Fibroblast of lung (primary cell): ENCODE results near the gene ZNF792.

ENCODE experiments used
- CTCF ChIP-seq, 2 donors: IDR thresholded peaks in 1 of 2; conservative IDR thresholded peaks in 1 of 2; 1 replicate in 1 of 2; 2 replicates in 1 of 2; pipeline ENCODE4 v1.5.1; 2011 to 2012; ENCODE audit warnings: low read length in 2 of 2, control low read depth in 1 of 2, inconsistent platforms in 1 of 2, low read depth in 1 of 2, mild to moderate bottlenecking in 1 of 2
- EZH2 ChIP-seq: IDR thresholded peaks from 2 replicates; pipeline ENCODE4 v1.5.1; 2012; ENCODE audit warnings: low read length, control low read depth, mild to moderate bottlenecking; ENCODE audit errors: missing control alignments

DNA sequence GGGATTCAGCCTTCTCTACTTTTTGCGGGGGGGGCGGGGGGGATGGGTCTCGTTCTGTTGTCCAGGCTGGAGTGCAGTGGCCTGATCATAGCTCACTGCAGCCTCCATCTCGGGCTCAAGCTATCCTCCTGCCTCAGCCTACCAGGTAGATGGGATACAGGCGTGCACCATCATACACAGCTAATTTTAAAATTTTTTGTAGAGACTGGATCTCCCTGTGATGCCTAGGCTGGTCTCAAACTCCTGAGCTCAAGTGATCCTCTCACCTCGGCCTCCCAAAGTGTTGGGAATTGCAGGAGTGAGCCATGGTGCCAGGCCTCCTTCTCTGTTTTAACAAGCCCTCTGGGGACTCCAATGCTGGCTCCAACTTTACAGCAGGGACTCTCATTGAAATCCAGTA lies 569 bp upstream of the ZNF792 start:
- TF ChIP-seq CTCF (conservative IDR thresholded peaks at IDR 0.05 in 1 of 2, IDR thresholded peaks at IDR 0.05 in 1 of 2; ENCODE audit: low read depth in 1 of 2, low read length in 2 of 2) (no peak), EZH2 (no peak)
